ENCODE measurements around the gene ABCG5.

GRCh38 chr2:43832457-43832856, 6.2 kb downstream of the ABCG5 start:
- TF ChIP-seq CTCF (IDR thresholded peaks at IDR 0.05; ENCODE audit: low read depth, low read length) = no peak
- no peak for TF ChIP-seq POLR2A (IDR thresholded peaks at IDR 0.05; ENCODE audit: extremely low read depth, insufficient read length)
- TF ChIP-seq MAX (IDR thresholded peaks at IDR 0.05; ENCODE audit: low read depth, low read length) = no peak

Data from NB4 (cell line).